ENCODE data around the gene TMEM179B. TPM values are rescaled to one million over a fixed set of nuclear protein-coding genes. Genes with fewer than 3 reads are reported as not detected.
A peak's percentile ranks its signal among the peaks of the same experiment; 100 is the strongest.

TMEM179B gene
- total and polyA plus RNA-seq, 9 of the 15 experiments (the other 6 are each of a cell fraction or from before 2014, with no cell fraction given): 27.7 to 105 (median 37.0) TPM

- TSS peak; percentile 93 for BruUV-seq (replicated peaks)
- ChIA-PET POLR2A (interaction anchor here (0.5 to 4.4 kb wide), 20 partner anchors 8 to 158 kb away, joined by 3 to 97 read pairs (median 8); partner anchors contain the start of genes POLR2G, SLC3A2, WDR74 and ZBTB3), CTCF (ENCODE audit: low intra/inter-chr PET ratio) (no interaction called here)
- H2AFZ ChIP-seq (ENCODE audit: low read depth, low read length): peak within 1 kb of the TSS; percentile 96
- in situ Hi-C loops (cut with MboI): no loop called here
- 24% methylated on average over 40 of the region's 40 CpGs for WGBS (ENCODE audit: insufficient coverage, low coverage, missing lambda C conversion rate)
- no peak for FAIRE-seq
- peak within 1 kb of the TSS; percentile 86 to 96 for H3K9ac ChIP-seq (ENCODE audit: insufficient read depth in 1 of 2, low read depth in 2 of 2, low read length in 2 of 2)
- H3K4me2 ChIP-seq (ENCODE audit: insufficient read depth, low read length): peak within 1 kb of the TSS; percentile 98
- peak in 1 of 4 experiments; percentile 14 for DNase-seq (ENCODE audit: extremely low read depth in 1 of 4, low spot score in 3 of 4)
- peaks cover 5% of the 10 kb centered on the region; the same call in 1 of the 2 replicates for H4K20me1 ChIP-seq (replicated peaks; ENCODE audit: control insufficient read depth, insufficient read depth, low read length)
- no peaks in the 10 kb centered on the region for H3K9me3 ChIP-seq (replicated peaks; ENCODE audit: control insufficient read depth, insufficient read depth, low read depth, low read length)
- H3K27ac ChIP-seq (ENCODE audit: extremely low read depth, low read depth, low read length): peak within 1 kb of the TSS; percentile 98
- H3K4me3 ChIP-seq: peak within 1 kb of the TSS; percentile 94
- no peaks in the 10 kb centered on the region for H3K9me1 ChIP-seq (ENCODE audit: control insufficient read depth, insufficient read depth, low read length)
- intact Hi-C loops (cut with micrococcal nuclease): loop anchor here (2.0 kb wide), 1 partner anchor 46 kb away; the partner anchor contains the start of gene TMEM179B
- H3K36me3 ChIP-seq (ENCODE audit: control insufficient read depth, insufficient read depth, low read length): peaks cover 63% of the 10 kb centered on the region
- peak; percentile 37 for ATAC-seq
- H3K4me1 ChIP-seq (replicated peaks in 1 of 2; ENCODE audit: control insufficient read depth in 2 of 2, insufficient read depth in 2 of 2, low read length in 2 of 2): peaks cover 8 to 17% of the 10 kb centered on the region in 2 experiments; a peak in 4 of 5 replicates
- peaks cover 58% of the 10 kb centered on the region for H3K79me2 ChIP-seq (ENCODE audit: control insufficient read depth, insufficient read depth, low read length)
- no peaks in the 10 kb centered on the region for H3K27me3 ChIP-seq (ENCODE audit: control insufficient read depth in 2 of 2, insufficient read depth in 2 of 2, low read length in 2 of 2)
- TF ChIP-seq CC2D1A (IDR thresholded peaks at IDR 0.05): no peak
- TF ChIP-seq ZNF175 (CRISPR knock-in tag; IDR thresholded peaks at IDR 0.05; ENCODE audit: low read depth): no peak
- no peak for TF ChIP-seq ZNF174 (CRISPR knock-in tag; IDR thresholded peaks at IDR 0.05)
- no peak for TF ChIP-seq RERE (CRISPR knock-in tag; IDR thresholded peaks at IDR 0.05; ENCODE audit: borderline replicate concordance)
- peak; percentile 38; the same call in 1 of the 2 replicates for TF ChIP-seq EGR1 (conservative IDR thresholded peaks at IDR 0.05)
- peak; percentile 68; the same call in 1 of the 2 replicates for TF ChIP-seq PHF8 (IDR thresholded peaks at IDR 0.05; ENCODE audit: borderline replicate concordance, low read length)
- no peak for TF ChIP-seq SP2 (IDR thresholded peaks at IDR 0.05; ENCODE audit: extremely low read depth, low read depth, low read length, poor library complexity, severe bottlenecking)
- TF ChIP-seq E2F1 (CRISPR knock-in tag; IDR thresholded peaks at IDR 0.05): peak; percentile 45; the same call in 1 of the 2 replicates
- TF ChIP-seq NRF1 (conservative IDR thresholded peaks at IDR 0.05 in 1 of 2, IDR thresholded peaks at IDR 0.05 in 1 of 2): no peak
- 0 out of 4 replicates have a peak, but pooled peaks of 1 of the 2 experiments have one; percentile 16 for TF ChIP-seq MLLT1 (IDR thresholded peaks at IDR 0.05)
- peak; percentile 72 for TF ChIP-seq MAX (CRISPR knock-in tag; IDR thresholded peaks at IDR 0.05)
Measured at GRCh38 chr11:62832336-62833234, 45.4 kb downstream of the TMEM179B start, which contains the start of gene TEX54. TSS of gene TEX54 (minus strand) at chr11:62832841.
